Esophagus (tissue), 2 donors: ENCODE measurements around the gene SF3B3. TPM values are rescaled to one million over a fixed set of nuclear protein-coding genes. Genes with fewer than 3 reads are reported as not detected.
A peak's percentile ranks its signal among the peaks of the same experiment; 100 is the strongest.
"Not testable (repeated sequence)": the region's sequence is repeated elsewhere in the genome, so short reads cannot be mapped to it uniquely, and the experiment has no call there.

Experiments
- H3K27ac ChIP-seq, 2 donors: one replicate each; pipeline ENCODE4 v1.5.1; 2013; ENCODE audit warnings: low read depth in 2 of 2, mild to moderate bottlenecking in 2 of 2, inconsistent platforms in 1 of 2, low read length in 1 of 2, moderate library complexity in 1 of 2
- H3K27me3 ChIP-seq, 2 donors: one replicate each; pipeline ENCODE4 v1.6.1; 2013; ENCODE audit warnings: low read length in 2 of 2, control low read depth in 1 of 2, mild to moderate bottlenecking in 1 of 2; ENCODE audit not compliant: insufficient read depth in 2 of 2, control insufficient read depth in 1 of 2
- H3K36me3 ChIP-seq, 2 donors: one replicate each; pipeline ENCODE4 v1.6.1; 2013; ENCODE audit warnings: low read length in 1 of 2; ENCODE audit not compliant: control insufficient read depth in 2 of 2, insufficient read depth in 2 of 2
- H3K4me1 ChIP-seq, 2 donors: one replicate each; pipeline ENCODE4 v1.6.1; 2013; ENCODE audit warnings: low read length in 1 of 2; ENCODE audit not compliant: control insufficient read depth in 2 of 2, insufficient read depth in 2 of 2
- H3K4me3 ChIP-seq, 2 donors: one replicate each; pipeline ENCODE4 v1.5.1; 2013; ENCODE audit warnings: low read length in 2 of 2, mild to moderate bottlenecking in 2 of 2, low read depth in 1 of 2, moderate library complexity in 1 of 2
- H3K9me3 ChIP-seq, 2 donors: one replicate each; pipeline ENCODE4 v1.6.1; 2013; ENCODE audit warnings: mild to moderate bottlenecking in 2 of 2, low read depth in 1 of 2, low read length in 1 of 2, moderate library complexity in 1 of 2; ENCODE audit not compliant: control insufficient read depth in 2 of 2, insufficient read depth in 1 of 2
- WGBS, 2 donors: extraction: QIAGEN DNeasy Blood & Tissue Kit; methylation state at CpG; one replicate each; pipeline ENCODE4 v1.1.7; 2013; 5-methylcytosine and 5-hydroxymethylcytosine counted together
- polyA plus RNA-seq, 2 donors: library from polyadenylated mRNA; stranded (reverse); fragments of 200-250 nt; gene quantifications; one replicate each; pipeline ENCODE4 v1.2.3, GENCODE V29; 2013
- donor health status: healthy with polysubstance abuse.
- donor health status: Bipolar disorder and iron deficiency.

The SF3B3 gene
- polyA plus RNA-seq, 2 donors: 114 to 129 TPM

- Histone ChIP-seq H3K9me3 (no peaks in the 10 kb centered on the region), H3K4me1 (no peaks in the 10 kb centered on the region), H3K27me3 (no peaks in the 10 kb centered on the region), H3K27ac (no peak overlapping the region), H3K4me3 (no peak overlapping the region), H3K36me3 (peaks cover 12 to 18% of the 10 kb centered on the region in 2 donors)
- WGBS, 2 donors: 96% methylated on average over 3 of the region's 3 CpGs
These were observed 13.4 kb upstream of the SF3B3 start for GRCh38 chr16:70510216-70510615.

DNA sequence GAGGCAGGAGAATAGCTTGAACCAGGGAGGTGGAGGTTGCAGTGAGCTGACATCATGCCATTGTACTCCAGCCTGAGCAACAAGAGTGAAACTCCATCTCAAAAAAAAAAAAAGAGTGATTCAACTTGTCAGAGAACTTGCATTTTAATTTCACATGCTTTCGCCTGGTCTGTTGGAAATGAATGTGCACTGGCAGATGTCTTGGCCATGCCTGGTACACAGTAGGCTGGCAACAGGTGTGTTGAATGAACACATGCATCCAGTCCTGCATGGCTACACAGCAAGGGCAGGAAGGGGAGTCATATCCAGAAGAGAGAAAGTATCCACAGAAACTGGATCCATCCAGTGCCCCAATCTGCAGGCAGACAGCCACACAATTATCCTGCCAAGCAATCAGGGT, 11.8 kb upstream of the SF3B3 start:
- no peaks in the 10 kb centered on the region for H3K27me3 ChIP-seq
- no peak overlapping the region for H3K4me3 ChIP-seq
- H3K36me3 ChIP-seq: peaks cover 12 to 23% of the 10 kb centered on the region in 2 donors
- H3K27ac ChIP-seq: no peak overlapping the region
- H3K4me1 ChIP-seq: no peaks in the 10 kb centered on the region
- WGBS, 2 donors: 97 to 100% methylated on average over 1 of the region's 1 CpG
- H3K9me3 ChIP-seq: no peaks in the 10 kb centered on the region

- no peaks in the 10 kb centered on the region for H3K9me3 ChIP-seq
- 88 to 96% methylated on average over 5 of the region's 5 CpGs for WGBS, 2 donors
- no peak overlapping the region for H3K27ac ChIP-seq
- H3K4me3 ChIP-seq: no peak overlapping the region
- H3K27me3 ChIP-seq: no peaks in the 10 kb centered on the region
- no peaks in the 10 kb centered on the region for H3K4me1 ChIP-seq
- peaks cover 16 to 24% of the 10 kb centered on the region in 2 donors for H3K36me3 ChIP-seq
These were observed 11.2 kb upstream of the SF3B3 start for GRCh38 chr16:70512456-70512855.

DNA sequence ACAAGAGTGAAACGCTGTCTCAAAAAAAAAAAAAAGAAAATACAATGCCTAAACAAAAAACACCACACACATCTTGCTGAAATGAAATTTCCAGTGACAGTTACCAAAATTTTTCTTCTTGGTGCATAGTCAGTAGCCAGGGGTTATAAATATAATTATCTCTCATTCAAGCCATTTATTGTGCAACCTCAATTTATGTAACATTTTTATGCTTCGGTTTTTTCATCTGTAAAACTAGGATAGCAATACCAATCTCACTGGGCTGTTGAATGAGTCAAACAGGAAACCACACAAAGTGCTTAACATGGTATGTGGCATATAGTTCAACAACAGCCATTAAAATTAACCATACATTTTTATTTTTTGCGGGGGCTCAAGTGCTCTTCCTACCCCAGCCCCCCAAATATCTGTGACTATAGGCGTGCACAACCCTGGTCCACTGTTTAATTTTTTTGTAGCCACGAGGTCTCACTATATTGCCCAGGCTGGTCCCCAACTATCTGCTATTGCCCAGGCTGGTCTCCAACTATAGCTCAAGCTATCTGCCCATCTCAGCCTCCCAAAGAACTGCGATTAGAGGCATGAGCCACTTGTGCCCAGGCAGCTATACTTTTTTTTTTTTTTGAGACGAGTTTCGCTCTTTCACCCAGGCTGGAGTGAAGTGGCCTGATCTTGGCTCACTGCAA, 2.9 kb upstream of the SF3B3 start:
- 71 to 76% methylated on average over 8 of the region's 8 CpGs for WGBS, 2 donors
- Histone ChIP-seq H3K4me3 (no peak overlapping the region), H3K27ac (no peak overlapping the region), H3K36me3 (peaks cover 5 to 6% of the 10 kb centered on the region in 2 donors), H3K9me3 (no peaks in the 10 kb centered on the region), H3K27me3 (no peaks in the 10 kb centered on the region), H3K4me1 (peaks cover 0 to 3% of the 10 kb centered on the region in 2 donors)

DNA sequence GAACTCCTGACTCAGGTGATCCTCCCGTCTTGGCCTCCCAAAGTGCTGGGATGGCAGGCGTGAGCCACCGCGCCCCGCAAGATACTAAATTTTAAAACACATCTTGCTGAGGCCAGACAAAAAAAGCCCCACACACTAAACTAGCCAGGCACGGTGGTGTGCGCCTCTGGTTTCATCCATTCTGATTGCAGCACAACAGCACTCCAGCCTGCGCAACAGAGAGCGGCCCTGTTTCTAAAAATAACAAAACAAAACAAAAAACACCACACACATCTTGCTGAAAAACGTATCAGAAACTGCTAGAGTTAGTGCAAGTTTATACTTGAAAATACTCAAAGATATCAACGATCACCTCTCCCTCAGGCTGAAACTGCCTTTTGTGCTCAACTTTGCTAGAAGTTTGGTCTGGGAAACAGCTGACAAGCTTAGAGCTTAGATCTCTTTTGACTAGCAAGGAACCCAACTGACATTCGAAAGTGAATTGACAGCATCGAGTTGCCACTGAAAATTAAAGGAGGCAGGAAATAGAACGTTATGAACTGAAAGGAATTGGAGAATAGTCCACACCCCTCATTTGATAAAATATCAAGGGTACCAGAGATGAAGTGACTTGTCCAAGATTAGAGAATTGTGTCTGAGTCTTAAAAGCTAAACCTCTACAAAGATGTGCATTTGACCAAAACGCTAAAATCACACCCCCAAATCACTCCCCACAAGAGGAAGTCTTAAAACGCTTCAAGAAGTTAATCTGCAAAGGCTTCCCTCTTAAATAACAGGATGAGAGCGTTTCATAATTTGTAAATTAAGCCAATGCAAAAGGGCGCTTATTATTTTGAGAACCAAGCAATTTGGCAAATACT, 1.2 kb upstream of the SF3B3 start:
- peaks cover 0 to 3% of the 10 kb centered on the region in 2 donors for H3K4me1 ChIP-seq
- H3K36me3 ChIP-seq: peaks cover 1 to 2% of the 10 kb centered on the region in 2 donors
- no peaks in the 10 kb centered on the region for H3K27me3 ChIP-seq
- peak overlapping the region; percentile 76 to 97 for H3K4me3 ChIP-seq
- peak overlapping the region in 1 of 2 donors; percentile 94 for H3K27ac ChIP-seq
- no peaks in the 10 kb centered on the region for H3K9me3 ChIP-seq
- 44 to 45% methylated on average over 18 of the region's 18 CpGs for WGBS, 2 donors

- Histone ChIP-seq H3K36me3 (peaks cover 0 to 2% of the 10 kb centered on the region in 2 donors), H3K4me1 (peaks cover 0 to 3% of the 10 kb centered on the region in 2 donors), H3K4me3 (peak within 1 kb of the TSS; percentile 80 to 97), H3K9me3 (no peaks in the 10 kb centered on the region), H3K27me3 (no peaks in the 10 kb centered on the region), H3K27ac (peak within 1 kb of the TSS; percentile 79 to 95)
- 0% methylated on average over 36 of the region's 36 CpGs for WGBS, 2 donors
These were observed 407 bp upstream of the SF3B3 start, which contains the start of gene COG4 for GRCh38 chr16:70523076-70523742. Gene COG4 (minus strand): TSS chr16:70523554. CDS start chr16:70523543, 11 bp downstream.

DNA sequence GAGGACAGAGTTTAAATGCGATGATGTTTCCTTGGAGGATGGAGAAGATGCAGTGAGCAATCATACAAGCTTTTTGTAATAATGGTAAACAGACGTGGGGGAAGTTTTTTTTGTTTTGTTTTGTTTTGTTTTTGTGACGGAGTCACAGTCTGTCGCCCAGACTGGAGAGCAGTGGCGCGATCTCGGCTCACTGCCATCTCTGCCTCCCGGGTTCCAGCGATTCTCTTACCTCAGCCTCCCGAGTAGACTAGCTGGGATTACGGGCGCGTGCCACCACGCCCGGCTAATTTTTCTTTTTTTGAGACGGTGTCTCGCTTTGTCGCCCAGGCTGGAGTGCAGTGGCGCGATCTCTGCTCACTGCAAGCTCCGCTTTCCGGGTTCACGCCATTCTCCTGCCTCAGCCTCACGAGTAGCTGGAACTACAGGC, 796 bp downstream of the SF3B3 start:
- H3K4me3 ChIP-seq: peak overlapping the region; percentile 80 to 97
- not testable (repeated sequence) for H3K36me3 ChIP-seq, H3K9me3 ChIP-seq, H3K4me1 ChIP-seq, H3K27me3 ChIP-seq
- 0 to 1% methylated on average over 24 of the region's 24 CpGs for WGBS, 2 donors
- peak overlapping the region; percentile 79 to 95 for H3K27ac ChIP-seq

DNA sequence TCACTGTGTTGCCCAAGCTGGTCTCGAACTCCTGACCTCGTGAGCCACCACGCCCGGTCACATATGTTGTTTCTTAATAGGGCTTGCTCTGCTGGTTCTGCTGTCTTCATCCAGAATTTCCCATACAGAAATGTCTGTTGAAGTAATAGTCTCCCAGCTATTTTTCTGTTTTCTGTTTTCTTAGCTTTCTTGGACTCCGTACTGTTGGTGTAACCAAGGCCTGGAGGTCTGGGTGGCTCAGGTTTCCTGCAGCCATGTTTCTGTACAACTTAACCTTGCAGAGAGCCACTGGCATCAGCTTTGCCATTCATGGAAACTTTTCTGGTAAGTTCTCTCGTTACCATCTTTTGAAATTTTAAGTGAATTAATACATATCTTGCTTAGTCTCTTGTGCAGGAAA, 2.8 kb downstream of the SF3B3 start:
- H3K36me3 ChIP-seq: peaks cover 5 to 10% of the 10 kb centered on the region in 2 donors
- 66 to 69% methylated on average over 6 of the region's 6 CpGs for WGBS, 2 donors

GRCh38 chr16:70527315-70527996, 3.8 kb downstream of the SF3B3 start:
- H3K36me3 ChIP-seq: peaks cover 5 to 14% of the 10 kb centered on the region in 2 donors
- WGBS, 2 donors: 68 to 69% methylated on average over 8 of the region's 8 CpGs

More for the DNA sequence above, 2.8 kb downstream of the SF3B3 start:
- H3K27ac ChIP-seq: peak overlapping the region in 1 of 2 donors; percentile 21
- no peak overlapping the region for H3K4me3 ChIP-seq
- peaks cover 0 to 3% of the 10 kb centered on the region in 2 donors for H3K4me1 ChIP-seq
- no peaks in the 10 kb centered on the region for H3K27me3 ChIP-seq
- H3K9me3 ChIP-seq: no peaks in the 10 kb centered on the region

More at GRCh38 chr16:70527315-70527996, 3.8 kb downstream of the SF3B3 start:
- Histone ChIP-seq H3K4me3 (no peak overlapping the region), H3K4me1 (peaks cover 0 to 3% of the 10 kb centered on the region in 2 donors), H3K27ac (no peak overlapping the region), H3K9me3 (no peaks in the 10 kb centered on the region), H3K27me3 (no peaks in the 10 kb centered on the region)
